GM21367 (cell line): ENCODE results near the gene C1QTNF5.

ENCODE experiments used
- ATAC-seq: cut with Tn5 transposase; IDR thresholded peaks from one replicate; pipeline ENCODE4 v1.9.1; 2021; ENCODE audit not compliant: unreplicated experiment

C1QTNF5 gene

GRCh38 chr11:119359365-119360214 is 18.9 kb upstream of the C1QTNF5 start:
- no peak for ATAC-seq

- ATAC-seq: no peak
Observed at GRCh38 chr11:119357074-119357473, 16.4 kb upstream of the C1QTNF5 start.

- ATAC-seq: no peak
Observed at GRCh38 chr11:119356349-119357031, 15.8 kb upstream of the C1QTNF5 start.

- ATAC-seq: no peak
Observed at GRCh38 chr11:119355091-119355843, 14.6 kb upstream of the C1QTNF5 start.

- no peak for ATAC-seq
Observed at GRCh38 chr11:119352857-119353260, 12.2 kb upstream of the C1QTNF5 start.

- no peak for ATAC-seq
Observed at GRCh38 chr11:119351232-119351631, 10.5 kb upstream of the C1QTNF5 start.

- ATAC-seq: no peak
Observed at GRCh38 chr11:119350302-119350701, 9.6 kb upstream of the C1QTNF5 start.

- ATAC-seq: no peak
Observed at GRCh38 chr11:119347940-119348605, 7.4 kb upstream of the C1QTNF5 start.

GRCh38 chr11:119347242-119347641 is 6.6 kb upstream of the C1QTNF5 start:
- ATAC-seq: no peak

- ATAC-seq: no peak
Observed at GRCh38 chr11:119346605-119347004, 5.9 kb upstream of the C1QTNF5 start, which contains the start of gene MFRP. Gene MFRP (minus strand): TSS chr11:119346705. CDS start chr11:119346513, 192 bp downstream.

- ATAC-seq: no peak
Observed at GRCh38 chr11:119345685-119346084, 5.0 kb upstream of the C1QTNF5 start.

- no peak for ATAC-seq
Observed at GRCh38 chr11:119344291-119345010, 3.8 kb upstream of the C1QTNF5 start.

GRCh38 chr11:119343726-119344125 is 3.0 kb upstream of the C1QTNF5 start:
- ATAC-seq: no peak

- ATAC-seq: no peak
Observed at GRCh38 chr11:119342362-119343130, 1.9 kb upstream of the C1QTNF5 start.

- ATAC-seq: no peak
Observed at GRCh38 chr11:119342023-119342300, 1.3 kb upstream of the C1QTNF5 start.

- no peak for ATAC-seq
Observed at GRCh38 chr11:119341222-119342022, 739 bp upstream of the C1QTNF5 start.

GRCh38 chr11:119339589-119340334 is 921 bp downstream of the C1QTNF5 start:
- no peak for ATAC-seq

GRCh38 chr11:119338965-119339588 is 1.6 kb downstream of the C1QTNF5 start:
- ATAC-seq: no peak
